H1 (cell line): Measurements from ENCODE around the gene FOXI1. TPM values are rescaled to one million over a fixed set of nuclear protein-coding genes. Genes with fewer than 3 reads are reported as not detected.

Experiments
- CTCF ChIA-PET: fragments of 300-600 bp; sonication (Branson Sonifier 250); formaldehyde crosslinking; loops from one replicate; lab custom pipeline; 2021; ENCODE audit not compliant: partially characterized antibody; lab: Charles Lee
- POLR2A ChIA-PET: fragments of 300-600 bp; sonication (Branson Sonifier 250); formaldehyde crosslinking; loops from one replicate; lab custom pipeline; 2021; ENCODE audit warnings: inconsistent platforms; ENCODE audit not compliant: partially characterized antibody; lab: Charles Lee
- DNase-seq, 2 experiments: peaks; one replicate each; pipeline versions ENCODE4 v3.0.0 to v3.0.0-alpha.2; 2010 to 2022; ENCODE audit warnings: low spot score in 2 of 2, low read depth in 1 of 2, mixed read lengths in 1 of 2
- FAIRE-seq: peaks from 2 replicates; lab custom pipeline; 2011; peaks lifted over from hg19 to GRCh38; lab: Jason Lieb, UNC
- H2AFZ ChIP-seq: 2 replicates; pipeline ENCODE4 v1.8.1; 2012; ENCODE audit warnings: low read length, inconsistent platforms
- H2AK5ac ChIP-seq: 2 replicates; pipeline ENCODE4 v1.6.1; 2013; ENCODE audit warnings: low read depth, low read length
- H2BK120ac ChIP-seq: replicated peaks from 2 replicates; pipeline ENCODE3; 2013; ENCODE audit warnings: low read depth, low read length, inconsistent platforms
- H2BK12ac ChIP-seq: 2 replicates; pipeline ENCODE4 v1.6.1; 2013; ENCODE audit warnings: low read depth, low read length
- H2BK15ac ChIP-seq: 2 replicates; pipeline ENCODE4 v1.6.1; 2013; ENCODE audit warnings: low read length
- H2BK20ac ChIP-seq: 2 replicates; pipeline ENCODE4 v1.6.1; 2013; ENCODE audit warnings: low read length
- H2BK5ac ChIP-seq: 2 replicates; pipeline ENCODE4 v1.6.1; 2013; ENCODE audit warnings: low read depth, low read length
- H3K14ac ChIP-seq: 2 replicates; pipeline ENCODE4 v1.6.1; 2013; ENCODE audit warnings: inconsistent platforms; ENCODE audit not compliant: insufficient read length
- H3K18ac ChIP-seq: 2 replicates; pipeline ENCODE4 v1.6.1; 2013; ENCODE audit warnings: low read length; ENCODE audit errors: extremely low read depth
- H3K23ac ChIP-seq: 2 replicates; pipeline ENCODE4 v1.6.1; 2013; ENCODE audit warnings: inconsistent platforms; ENCODE audit not compliant: insufficient read length
- H3K23me2 ChIP-seq: 2 replicates; pipeline ENCODE4 v1.6.1; 2013; ENCODE audit warnings: low read depth, low read length
- H3K27ac ChIP-seq: 2 replicates; pipeline ENCODE4 v1.6.1; 2011; ENCODE audit warnings: low read depth, low read length, inconsistent platforms
- H3K27me3 ChIP-seq, 4 experiments: replicated peaks in 1 of 4; 1 replicate in 1 of 4; 2 replicates in 3 of 4; pipeline versions ENCODE4 v1.6.1 to v1.8.1; 2011 to 2013; ENCODE audit warnings: low read length in 3 of 4, mild to moderate bottlenecking in 3 of 4, inconsistent platforms in 2 of 4, mixed read lengths in 2 of 4, moderate library complexity in 1 of 4; ENCODE audit not compliant: control insufficient read depth in 3 of 4, insufficient read depth in 3 of 4; ENCODE audit errors: extremely low read depth in 1 of 4
- H3K36me3 ChIP-seq, 4 experiments: 2 replicates each; pipeline versions ENCODE4 v1.6.1 to v1.8.1; 2011 to 2013; ENCODE audit warnings: mild to moderate bottlenecking in 4 of 4, low read length in 3 of 4, moderate library complexity in 2 of 4, control low read depth in 1 of 4, inconsistent platforms in 1 of 4; ENCODE audit not compliant: insufficient read depth in 4 of 4, control insufficient read depth in 2 of 4
- H3K4ac ChIP-seq: replicated peaks from 2 replicates; pipeline ENCODE3; 2013; ENCODE audit warnings: low read length, low read depth, mixed read lengths, inconsistent platforms; ENCODE audit not compliant: insufficient read length
- H3K4me1 ChIP-seq, 4 experiments: replicated peaks in 1 of 4; 1 replicate in 1 of 4; 2 replicates in 3 of 4; pipeline versions ENCODE4 v1.6.1 to v1.8.1; 2011 to 2013; ENCODE audit warnings: low read length in 3 of 4, inconsistent platforms in 2 of 4, mixed read lengths in 1 of 4; ENCODE audit not compliant: insufficient read depth in 4 of 4, control insufficient read depth in 3 of 4
- H3K4me2 ChIP-seq, 2 experiments: 2 replicates each; pipeline versions ENCODE4 v1.6.1 to v1.8.1; 2011 to 2013; ENCODE audit warnings: low read depth in 2 of 2, low read length in 2 of 2, control low read depth in 1 of 2, inconsistent platforms in 1 of 2, mild to moderate bottlenecking in 1 of 2; ENCODE audit not compliant: insufficient read depth in 1 of 2
- H3K4me3 ChIP-seq, 4 experiments: fragments of 200-600, 300-600 bp in 1 of 4; sonication (generic), shearing (Covaris generic), sonication (Bioruptor Twin) in 1 of 4; 2 replicates each; pipeline versions ENCODE4 v1.5.1 to v1.8.1; 2011 to 2016; ENCODE audit warnings: low read length in 4 of 4, low read depth in 3 of 4, control low read depth in 2 of 4, inconsistent platforms in 2 of 4, mild to moderate bottlenecking in 2 of 4, mixed read lengths in 1 of 4, moderate library complexity in 1 of 4; ENCODE audit not compliant: insufficient read depth in 2 of 4; ENCODE audit errors: extremely low read depth in 1 of 4
- H3K56ac ChIP-seq: replicated peaks from 2 replicates; pipeline ENCODE3; 2013; ENCODE audit warnings: low read depth, mild to moderate bottlenecking, mixed read lengths, low read length, inconsistent platforms; ENCODE audit not compliant: insufficient read length
- H3K79me1 ChIP-seq: 2 replicates; pipeline ENCODE4 v1.6.1; 2013; ENCODE audit warnings: low read depth, low read length, control low read depth
- H3K79me2 ChIP-seq, 2 experiments: 2 replicates each; pipeline versions ENCODE4 v1.6.1 to v1.8.1; 2012 to 2013; ENCODE audit warnings: low read length in 2 of 2, mild to moderate bottlenecking in 2 of 2, inconsistent platforms in 1 of 2; ENCODE audit not compliant: insufficient read depth in 2 of 2, control insufficient read depth in 1 of 2
- H3K9ac ChIP-seq, 4 experiments: replicated peaks in 1 of 4; 1 replicate in 1 of 4; 2 replicates in 3 of 4; pipeline versions ENCODE4 v1.6.1 to v1.8.1; 2011 to 2013; ENCODE audit warnings: low read depth in 3 of 4, low read length in 3 of 4, control low read depth in 2 of 4, mild to moderate bottlenecking in 2 of 4, moderate library complexity in 2 of 4, inconsistent platforms in 1 of 4; ENCODE audit errors: extremely low read depth in 1 of 4
- H3K9me3 ChIP-seq, 2 experiments: 2 replicates each; pipeline versions ENCODE4 v1.6.1 to v1.8.1; 2012 to 2013; ENCODE audit warnings: mild to moderate bottlenecking in 2 of 2, moderate library complexity in 2 of 2, control low read depth in 1 of 2, inconsistent platforms in 1 of 2, low read depth in 1 of 2, low read length in 1 of 2, mixed read lengths in 1 of 2; ENCODE audit not compliant: insufficient read depth in 2 of 2
- H4K20me1 ChIP-seq, 2 experiments: replicated peaks in 1 of 2; 2 replicates each; pipeline versions ENCODE3 to v1.8.1; 2011 to 2013; ENCODE audit warnings: inconsistent platforms in 2 of 2, low read length in 2 of 2, mild to moderate bottlenecking in 1 of 2; ENCODE audit not compliant: insufficient read depth in 2 of 2, control insufficient read depth in 1 of 2
- H4K5ac ChIP-seq: 2 replicates; pipeline ENCODE4 v1.6.1; 2013; ENCODE audit warnings: low read length, low read depth, mixed read lengths, inconsistent platforms; ENCODE audit not compliant: insufficient read length
- H4K8ac ChIP-seq: 2 replicates; pipeline ENCODE4 v1.8.0; 2013; ENCODE audit warnings: mild to moderate bottlenecking, moderate library complexity, low read length, inconsistent platforms; ENCODE audit not compliant: insufficient read depth; ENCODE audit errors: extremely low read depth
- H4K91ac ChIP-seq: replicated peaks from 2 replicates; pipeline ENCODE3; 2013; ENCODE audit warnings: low read length, mixed read lengths, inconsistent platforms; ENCODE audit not compliant: insufficient read length
- CHD1 ChIP-seq: IDR thresholded peaks from 2 replicates; pipeline ENCODE4 v1.6.1; 2012; ENCODE audit warnings: low read depth, low read length, improper control_type of control experiment
- HDAC2 ChIP-seq, 2 experiments: fragments of 300-600 bp in 1 of 2; sonication (generic) in 1 of 2; IDR thresholded peaks; 2 replicates each; pipeline ENCODE4 v1.6.1; 2011 to 2012; ENCODE audit warnings: low read depth in 2 of 2, low read length in 2 of 2, mild to moderate bottlenecking in 2 of 2, moderate library complexity in 2 of 2, borderline replicate concordance in 1 of 2, inconsistent platforms in 1 of 2
- JUND ChIP-seq: IDR thresholded peaks from 2 replicates; pipeline ENCODE4 v1.6.1; 2011; ENCODE audit warnings: mild to moderate bottlenecking, improper control_type of control experiment, low read length
- KDM1A ChIP-seq: fragments of 200-600, 300-600 bp; sonication (generic); IDR thresholded peaks from 2 replicates; pipeline ENCODE4 v1.7.1; 2016; ENCODE audit warnings: mild to moderate bottlenecking, low read length, borderline replicate concordance
- NRF1 ChIP-seq: IDR thresholded peaks from 2 replicates; pipeline ENCODE4 v1.6.1; 2011; ENCODE audit warnings: mild to moderate bottlenecking, low read depth, low read length, improper control_type of control experiment
- RAD21 ChIP-seq, 2 experiments: IDR thresholded peaks in 1 of 2; conservative IDR thresholded peaks in 1 of 2; 2 replicates each; pipeline ENCODE4 v1.6.1; 2011; ENCODE audit warnings: low read depth in 2 of 2, low read length in 2 of 2, improper control_type of control experiment in 1 of 2, inconsistent platforms in 1 of 2, mild to moderate bottlenecking in 1 of 2, moderate library complexity in 1 of 2
- YY1 ChIP-seq: IDR thresholded peaks from 2 replicates; pipeline ENCODE4 v1.6.1; 2011; ENCODE audit warnings: low read depth, mild to moderate bottlenecking, low read length
- WGBS, 2 experiments: shearing (Covaris generic) in 1 of 2; methylation state at CpG; one replicate each; pipeline versions ENCODE4 v1.1.6 to v1.1.7; 2013 to 2015; ENCODE audit warnings: low lambda C conversion rate in 2 of 2, mixed read lengths in 2 of 2, inconsistent platforms in 1 of 2, low coverage in 1 of 2, missing lambda C conversion rate in 1 of 2; ENCODE audit not compliant: insufficient replicate concordance in 2 of 2, insufficient coverage in 1 of 2, insufficient read length in 1 of 2; ENCODE audit errors: extremely low coverage in 1 of 2, missing lambda C conversion rate in 1 of 2; 5-methylcytosine and 5-hydroxymethylcytosine counted together
- polyA plus RNA-seq, 7 experiments: library from polyadenylated mRNA; depleted of rRNA in 3 of 7; stranded (reverse) in 5 of 7; unstranded in 2 of 7; fragments of >200 nt in 5 of 7; fragments of 200-250 nt in 2 of 7; gene quantifications; 1 replicate in 5 of 7; 2 replicates in 1 of 7; 4 replicates in 1 of 7; pipeline versions ENCODE4 v1.2.1 to v1.2.3, GENCODE V29; 2011 to 2013; ENCODE audit warnings: missing spikeins in 2 of 7, mixed read lengths in 2 of 7
- total RNA-seq: library from RNA; stranded (reverse); fragmentation: NEBNext Ultra II Directional; extraction: Animal tissue kit (Norgen Biotek cat#: 25700); gene quantifications from 2 replicates; pipeline ENCODE4 v1.2.1, GENCODE V29; 2021
- TF ChIP-seq, protein P1 (sequence below): IDR thresholded peaks from 2 replicates; pipeline ENCODE4 v1.6.1; 2012; ENCODE audit warnings: inconsistent platforms

Gene FOXI1
- total and polyA plus RNA-seq, 2 of the 8 experiments (the other 6 are each of a cell fraction or from before 2014, with no cell fraction given) = not detected

GRCh38 chr5:170070556-170071412, 34.9 kb upstream of the FOXI1 start:
- no peaks in the 10 kb centered on the region for H3K79me2 ChIP-seq
- no peak overlapping the region for H3K23ac ChIP-seq
- H2BK15ac ChIP-seq = no peak overlapping the region
- no peak overlapping the region for H3K4me2 ChIP-seq
- no peak overlapping the region for H3K4ac ChIP-seq
- H2BK12ac ChIP-seq = no peak overlapping the region
- DNase-seq (peak; percentile 17 to 90), FAIRE-seq (no peak)
- H3K23me2 ChIP-seq = no peaks in the 10 kb centered on the region
- H3K56ac ChIP-seq = no peak overlapping the region
- no peak overlapping the region for H2AK5ac ChIP-seq
- H3K4me1 ChIP-seq = no peaks in the 10 kb centered on the region
- WGBS, 2 experiments = 37% methylated on average over 14 of the region's 14 CpGs; no CpG with 5 or more reads in 1 of the 2 experiments
- H4K8ac ChIP-seq = no peak overlapping the region
- H3K27me3 ChIP-seq = no peaks in the 10 kb centered on the region; a peak in 1 of 7 replicates
- H3K79me1 ChIP-seq = no peaks in the 10 kb centered on the region
- no peak overlapping the region for H3K14ac ChIP-seq
- H3K27ac ChIP-seq = no peak overlapping the region
- H3K4me3 ChIP-seq = no peak overlapping the region
- H3K18ac ChIP-seq = no peak overlapping the region
- H2AFZ ChIP-seq = no peak overlapping the region
- H2BK120ac ChIP-seq = no peak overlapping the region
- H4K91ac ChIP-seq = no peak overlapping the region
- POLR2A ChIA-PET = no interaction called here
- H2BK5ac ChIP-seq = no peak overlapping the region
- CTCF ChIA-PET = interaction anchor here (0.6 to 4.1 kb wide), 69 partner anchors 8 to 1079 kb away, joined by 3 to 48 read pairs (median 4); partner anchors contain the start of gene INSYN2B
- H4K20me1 ChIP-seq = no peaks in the 10 kb centered on the region
- no peak overlapping the region for H4K5ac ChIP-seq
- H2BK20ac ChIP-seq = no peak overlapping the region
- no peaks in the 10 kb centered on the region for H3K36me3 ChIP-seq
- no peaks in the 10 kb centered on the region for H3K9me3 ChIP-seq
- no peak overlapping the region for H3K9ac ChIP-seq
- TF ChIP-seq NRF1 (no peak), HDAC2 (IDR thresholded peaks at IDR 0.05; ENCODE audit: borderline replicate concordance in 1 of 2, low read depth in 2 of 2, low read length in 2 of 2) (no peak), CHD1 (no peak), JUND (0 out of 2 replicates have a peak, but pooled peaks have one; percentile 5), YY1 (peak; percentile 25; the same call in 1 of the 2 replicates), KDM1A (0 out of 2 replicates have a peak, but pooled peaks have one; percentile 37), RAD21 (IDR thresholded peaks at IDR 0.05 in 1 of 2, conservative IDR thresholded peaks at IDR 0.05 in 1 of 2; ENCODE audit: low read depth in 2 of 2, low read length in 2 of 2) (peak; percentile 72 to 78)
- TF ChIP-seq, protein P1, sequence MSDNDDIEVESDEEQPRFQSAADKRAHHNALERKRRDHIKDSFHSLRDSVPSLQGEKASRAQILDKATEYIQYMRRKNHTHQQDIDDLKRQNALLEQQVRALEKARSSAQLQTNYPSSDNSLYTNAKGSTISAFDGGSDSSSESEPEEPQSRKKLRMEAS = 0 out of 2 replicates have a peak, but pooled peaks have one; percentile 14
